ENCODE results near the gene NXF1. TPM values are rescaled to one million over a fixed set of nuclear protein-coding genes. Genes with fewer than 3 reads are reported as not detected.
"Not testable (repeated sequence)": the region's sequence is repeated elsewhere in the genome, so short reads cannot be mapped to it uniquely, and the experiment has no call there.

The NXF1 gene
- total RNA-seq, 1 donor from 2014 or later: 45.2 TPM

DNA sequence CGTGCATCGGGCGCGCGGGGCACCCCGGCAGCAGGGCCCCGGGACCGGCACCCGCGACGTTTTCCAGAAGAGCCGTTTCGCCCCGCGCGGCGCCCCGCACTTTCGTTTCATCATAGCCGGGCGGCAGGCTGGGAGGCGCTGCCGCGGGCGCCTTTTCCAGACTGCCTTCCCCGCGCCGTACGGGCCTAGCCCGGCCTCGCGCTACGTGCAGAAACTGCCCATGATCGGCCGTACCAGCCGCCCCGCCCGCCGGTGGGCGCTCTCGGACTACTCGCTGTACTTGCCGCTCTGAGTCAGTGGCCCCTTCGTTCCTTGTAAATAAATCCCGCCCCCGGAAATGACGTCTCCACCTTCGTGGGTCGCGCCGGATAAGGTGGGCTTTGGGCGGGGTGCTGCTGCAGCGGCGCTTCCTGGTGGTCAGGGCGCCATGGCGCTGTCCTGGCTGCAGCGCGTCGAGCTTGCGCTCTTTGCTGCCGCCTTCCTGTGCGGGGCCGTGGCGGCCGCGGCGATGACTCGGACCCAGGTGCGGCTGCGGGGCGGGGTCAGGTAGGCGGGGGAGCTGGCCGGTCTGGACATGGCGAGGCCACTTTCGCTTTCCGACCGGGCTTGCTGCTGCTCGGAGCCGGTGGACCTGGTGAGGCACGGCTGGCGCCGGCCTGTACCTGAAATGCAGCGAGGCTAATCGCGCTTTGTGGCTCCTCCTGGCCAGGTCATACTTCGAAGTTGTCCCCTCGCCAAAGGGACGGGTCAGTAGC is 18.1 kb downstream of the NXF1 start, which contains the start of gene TMEM179B:
Gene TMEM179B (plus strand): TSS at position 398 of the 755 bp plus-strand sequence. CDS start 30 bp downstream, at position 428.
- DNase-seq: peak; percentile 99

DNA sequence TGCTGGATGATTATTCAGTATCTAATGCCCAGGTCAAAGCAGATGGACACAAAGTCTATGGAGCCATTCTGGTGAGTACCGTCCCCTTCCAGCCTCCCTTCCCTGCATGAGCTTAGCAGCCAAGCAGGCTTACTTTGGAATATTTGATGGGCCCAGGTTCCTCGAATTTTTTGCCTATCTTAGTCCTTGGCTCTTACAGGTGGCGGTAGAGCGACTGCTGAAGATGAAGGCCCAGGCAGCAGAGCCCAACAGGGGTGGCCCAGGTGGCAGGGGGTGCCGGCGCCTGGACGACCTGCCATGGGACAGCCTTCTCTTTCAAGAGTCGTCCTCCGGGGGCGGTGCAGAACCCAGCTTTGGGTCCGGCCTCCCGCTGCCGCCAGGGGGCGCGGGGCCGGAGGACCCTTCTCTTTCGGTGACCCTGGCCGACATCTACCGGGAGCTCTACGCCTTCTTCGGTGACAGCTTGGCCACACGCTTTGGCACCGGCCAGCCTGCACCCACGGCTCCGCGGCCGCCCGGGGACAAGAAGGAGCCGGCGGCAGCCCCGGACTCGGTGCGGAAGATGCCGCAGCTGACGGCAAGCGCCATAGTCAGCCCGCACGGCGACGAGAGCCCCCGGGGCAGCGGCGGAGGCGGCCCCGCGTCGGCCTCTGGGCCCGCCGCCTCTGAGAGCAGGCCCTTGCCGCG is 18.8 kb downstream of the NXF1 start:
- peak; percentile 95 for DNase-seq

DNA sequence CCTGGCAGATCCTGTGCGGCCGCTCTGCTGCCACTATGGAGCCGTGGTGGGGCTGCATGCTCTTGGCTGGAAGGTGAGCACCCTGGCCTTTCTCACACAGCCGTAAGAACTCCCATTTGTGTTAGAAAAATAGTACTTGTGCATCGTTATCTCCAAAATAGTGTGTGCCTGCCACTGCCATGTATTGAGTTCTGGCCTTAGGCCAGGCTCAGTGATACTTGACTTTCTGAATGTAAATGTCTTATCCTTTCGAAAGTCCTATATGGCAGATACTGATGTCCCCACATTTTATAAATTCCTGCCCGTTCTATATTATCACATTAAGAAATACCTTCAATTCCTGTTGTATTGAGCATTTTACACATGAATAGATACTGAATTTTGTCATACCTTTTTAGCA is 22.5 kb downstream of the NXF1 start:
- DNase-seq: no peak

DNA sequence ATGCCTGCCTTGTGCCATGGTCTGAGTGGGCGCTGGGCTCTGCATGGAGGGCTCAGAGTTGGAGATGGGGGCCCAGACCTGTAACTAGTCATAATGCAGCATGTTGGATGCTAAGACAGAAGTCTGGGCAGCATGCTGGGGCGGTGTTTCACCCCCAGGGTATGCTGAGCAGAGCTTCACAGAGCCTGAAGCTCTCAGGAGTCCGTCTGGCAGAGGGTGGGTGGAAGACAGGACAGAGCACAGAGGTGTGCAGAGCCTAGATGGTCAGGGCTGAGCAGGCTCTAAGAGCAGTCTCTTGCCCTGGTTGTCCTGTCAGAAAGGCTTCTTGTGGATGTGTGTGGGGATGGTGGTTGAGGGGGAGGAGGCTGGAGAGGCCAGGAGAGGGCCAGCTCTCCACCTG is 26.8 kb downstream of the NXF1 start:
- DNase-seq: no peak

DNA sequence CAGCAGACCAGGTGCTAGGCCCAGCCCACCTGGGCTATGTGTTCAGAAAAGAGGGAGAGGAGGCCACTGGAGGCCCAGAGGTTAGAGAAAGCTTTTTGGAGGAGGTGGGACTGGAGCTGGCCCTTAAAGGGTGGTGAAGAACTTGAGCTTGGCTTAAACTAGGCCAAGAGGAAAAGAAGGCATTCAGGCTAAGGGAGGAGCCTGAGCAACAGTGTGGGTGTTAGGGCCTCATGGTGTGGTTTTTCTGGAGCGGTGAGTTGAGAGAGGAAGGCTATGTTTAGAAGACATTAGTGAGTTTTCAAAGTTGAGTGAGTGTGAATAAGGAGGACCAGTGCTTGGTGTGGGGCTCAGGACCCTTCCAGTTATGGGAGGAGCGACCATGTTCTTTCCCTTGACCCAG is 27.9 kb downstream of the NXF1 start:
- DNase-seq: no peak

GRCh38 chr11:62775646-62776045 is 29.6 kb downstream of the NXF1 start:
- DNase-seq: no peak

DNA sequence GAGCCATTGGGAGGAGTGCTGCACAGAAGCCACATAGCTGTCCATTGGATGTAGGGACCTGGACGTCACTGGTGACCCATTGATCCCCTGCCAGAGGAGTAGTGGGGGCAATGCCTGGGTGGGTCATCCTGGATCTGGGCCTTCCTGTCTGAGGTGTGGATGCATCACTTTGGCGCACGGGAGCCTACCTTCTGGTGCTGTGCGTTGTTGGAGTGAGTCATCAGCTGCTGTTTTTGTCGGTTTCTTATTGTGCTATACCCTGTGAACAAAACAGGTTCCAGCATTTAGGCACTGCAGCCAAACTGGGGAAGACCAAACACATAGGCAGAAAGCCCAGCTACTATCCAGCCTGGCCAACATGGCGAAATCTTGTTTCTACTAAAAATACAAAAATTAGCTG is 30.8 kb downstream of the NXF1 start:
- no peak for DNase-seq

GRCh38 chr11:62771144-62772021 is 33.9 kb downstream of the NXF1 start, which contains the start of gene TAF6L:
Gene TAF6L (plus strand): TSS chr11:62771396. CDS start chr11:62775784, 4,388 bp downstream.
- peak; percentile 99 for DNase-seq

- no peak for DNase-seq
Observed at GRCh38 chr11:62770778-62771143, 34.5 kb downstream of the NXF1 start.

DNA sequence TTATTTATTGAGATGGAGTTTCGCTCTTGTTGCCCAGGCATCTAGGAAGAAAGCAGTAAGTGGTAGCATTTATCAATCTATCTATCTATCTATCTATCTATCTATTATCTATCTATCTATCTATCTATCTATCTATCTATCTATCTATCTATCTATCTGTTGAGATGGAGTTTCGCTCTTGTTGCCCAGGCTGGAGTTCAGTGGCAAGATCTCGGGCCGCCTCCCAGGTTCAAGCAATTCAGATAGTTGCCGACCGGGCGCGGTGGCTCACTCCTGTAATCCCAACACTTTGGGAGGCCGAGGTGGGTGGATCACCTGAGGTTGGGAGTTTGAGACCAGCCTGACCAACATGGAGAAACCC is 44.4 kb downstream of the NXF1 start:
- not testable (repeated sequence) for DNase-seq

DNA sequence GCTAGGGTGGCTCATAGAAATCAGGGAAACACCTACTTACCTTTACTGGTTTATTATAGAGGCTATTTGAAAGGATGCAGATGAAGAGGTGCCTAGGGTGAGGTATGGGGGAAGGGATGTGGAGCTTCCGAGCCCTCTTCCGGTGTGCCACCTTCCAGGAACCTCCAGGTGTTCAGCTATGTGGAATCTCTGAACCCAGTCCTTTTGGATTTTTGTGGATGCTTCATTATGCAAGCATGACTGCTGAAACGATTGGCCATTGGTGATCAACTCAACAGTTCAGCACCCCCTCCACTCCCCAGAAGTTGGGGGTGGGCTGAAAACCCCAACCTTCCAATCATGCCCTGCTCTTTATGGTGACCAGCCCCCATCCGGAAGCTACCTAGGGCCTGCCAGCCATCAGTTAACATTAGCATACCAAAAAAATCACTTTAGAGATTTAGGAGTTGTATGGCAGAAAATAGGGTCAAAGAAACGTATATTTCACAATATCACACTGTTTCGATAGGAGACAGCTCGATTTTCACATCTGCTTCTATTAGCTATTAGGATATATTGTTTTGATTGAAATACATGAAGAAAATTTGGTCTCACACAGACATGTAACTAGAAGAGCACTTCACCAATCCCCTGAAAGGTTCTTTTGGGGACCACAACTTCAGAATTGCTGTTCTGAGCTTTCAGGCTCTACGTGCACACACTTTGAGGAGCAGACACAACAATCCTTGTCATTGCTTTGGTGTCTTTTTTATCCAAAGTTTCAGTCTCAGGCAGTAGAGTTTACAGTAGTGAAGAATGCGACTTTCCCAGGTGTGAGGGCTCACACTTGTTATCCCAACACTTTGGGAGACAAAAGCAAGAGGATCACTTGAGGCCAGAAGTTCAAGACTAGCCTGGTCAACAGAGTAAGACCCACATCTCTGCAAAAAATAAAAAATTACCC is 47.1 kb downstream of the NXF1 start:
- no peak for DNase-seq

DNA sequence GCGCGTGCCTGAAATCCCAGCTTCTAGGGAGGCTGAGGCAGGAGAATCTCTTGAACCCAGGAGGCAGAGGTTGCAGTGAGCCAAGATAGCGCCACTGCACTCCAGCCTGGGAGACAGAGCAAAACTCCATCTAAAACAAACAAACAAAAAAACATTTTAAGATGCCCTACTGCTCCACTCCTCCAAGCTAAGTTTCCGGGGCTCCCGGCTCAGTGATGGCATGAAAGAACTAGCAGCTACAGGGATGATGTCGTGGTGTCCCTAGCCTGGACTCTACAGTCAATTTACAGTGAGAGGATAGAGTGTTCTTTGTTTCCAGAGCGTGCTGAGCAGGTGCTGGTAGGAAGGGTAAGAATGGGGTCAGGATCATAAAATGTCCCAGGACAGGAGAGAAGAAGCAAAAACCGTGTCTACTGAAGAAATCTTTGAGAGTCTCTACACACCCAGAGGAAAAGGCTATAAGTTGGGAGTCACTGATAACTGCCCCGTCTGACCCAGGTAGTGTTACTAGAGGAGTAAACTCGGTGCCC is 50.1 kb downstream of the NXF1 start:
- DNase-seq: no peak

DNA sequence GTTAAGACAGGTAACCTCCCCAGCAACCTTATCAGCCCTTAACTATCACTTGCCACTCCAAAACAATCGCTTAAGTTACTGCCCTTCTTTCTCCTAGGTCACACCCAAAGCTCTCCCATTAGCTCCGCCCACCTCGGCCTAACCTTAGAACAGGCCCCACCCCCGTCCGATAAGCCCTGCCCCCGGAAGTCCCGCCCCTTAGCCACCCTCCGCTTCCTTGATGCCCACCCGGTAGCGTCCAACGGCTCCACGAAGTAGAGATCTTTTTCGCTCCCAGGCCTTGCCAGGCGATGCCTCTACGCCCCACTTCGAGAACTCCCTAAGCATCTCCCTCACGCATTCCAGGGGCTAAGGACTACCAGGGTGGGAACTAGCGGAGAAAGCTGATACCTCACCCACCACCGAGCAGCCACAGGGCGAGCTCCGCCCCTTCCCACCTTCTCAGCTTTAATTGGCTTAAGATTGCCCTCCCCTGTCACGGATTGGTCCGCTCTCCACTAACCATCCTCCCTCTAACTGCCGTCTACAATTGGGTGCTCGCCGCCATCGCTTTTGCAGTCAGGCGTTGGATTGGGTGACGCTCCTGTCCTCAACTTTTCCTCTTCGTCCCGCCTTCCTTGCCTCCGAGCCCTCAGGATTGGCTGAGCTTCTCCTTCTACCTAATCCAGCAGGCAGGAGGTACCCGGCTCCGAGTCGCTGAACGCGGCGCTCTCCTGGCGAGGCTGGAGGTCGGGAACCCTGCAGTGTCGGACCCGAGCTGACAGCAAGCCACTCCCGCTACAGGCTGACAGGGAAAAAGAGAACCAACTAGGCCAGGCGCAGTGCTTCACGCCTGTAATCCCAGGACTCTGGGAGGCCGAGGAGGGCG is 51.3 kb downstream of the NXF1 start, which contains the start of gene ZBTB3:
Gene ZBTB3 (minus strand): TSS at position 425 of the 868 bp plus-strand sequence. CDS start 496 bp downstream, outside the sequence.
- peak; percentile 99 for DNase-seq

- DNase-seq: no peak
Observed at GRCh38 chr11:62752994-62753735, 52.1 kb downstream of the NXF1 start.

DNA sequence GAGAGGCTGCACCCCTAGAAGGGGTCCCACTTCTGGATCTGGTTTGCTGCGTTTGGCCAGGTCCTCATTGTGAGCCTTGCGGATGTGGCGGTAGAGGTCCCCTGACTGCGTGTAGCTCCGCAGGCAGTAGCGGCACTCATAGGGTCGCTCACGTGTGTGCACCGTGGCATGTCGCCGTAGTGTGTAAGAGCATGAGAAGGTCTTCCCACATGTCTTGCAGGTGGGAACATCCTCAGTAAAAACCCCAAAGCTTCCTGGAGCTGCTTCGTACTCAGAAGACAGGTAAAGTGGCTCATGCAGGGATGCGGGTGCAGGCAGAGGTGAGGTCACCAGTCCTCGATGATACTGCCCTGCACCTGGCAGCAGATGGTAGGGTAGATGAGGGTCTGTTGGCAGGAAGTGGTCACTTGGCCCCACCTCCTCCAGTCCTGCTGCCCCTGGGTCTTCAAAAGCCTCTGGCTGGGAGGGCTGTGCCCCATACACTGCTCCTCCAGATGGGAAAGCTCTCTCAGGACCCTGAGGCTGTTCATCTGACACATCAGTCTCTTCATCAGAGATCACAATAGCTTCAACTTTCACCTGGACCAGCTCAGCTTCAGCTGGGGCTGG is 53.0 kb downstream of the NXF1 start:
- DNase-seq: no peak

- DNase-seq: not testable (repeated sequence)
Observed at GRCh38 chr11:62749931-62750330, 55.3 kb downstream of the NXF1 start.

- DNase-seq: no peak
Observed at GRCh38 chr11:62747475-62748160, 57.6 kb downstream of the NXF1 start.

All from tongue (tissue), 2 donors.